AG09309 (cell line): ENCODE results near the gene ACSF3.

ENCODE experiments used
- DNase-seq: peaks from one replicate; pipeline ENCODE4 v3.0.0-alpha.2; 2010; ENCODE audit warnings: low read depth
- H3K4me3 ChIP-seq: 2 replicates; pipeline ENCODE4 v1.5.1; 2011; ENCODE audit warnings: mild to moderate bottlenecking, low read depth, low read length, moderate library complexity; ENCODE audit not compliant: control insufficient read depth
- TF ChIP-seq, protein P1 (sequence below): IDR thresholded peaks from 2 replicates; pipeline ENCODE4 v1.5.1; 2011; ENCODE audit warnings: mild to moderate bottlenecking, low read depth, low read length, inconsistent platforms; ENCODE audit not compliant: insufficient read depth, control insufficient read depth; ENCODE audit errors: missing control alignments

Gene ACSF3

DNA sequence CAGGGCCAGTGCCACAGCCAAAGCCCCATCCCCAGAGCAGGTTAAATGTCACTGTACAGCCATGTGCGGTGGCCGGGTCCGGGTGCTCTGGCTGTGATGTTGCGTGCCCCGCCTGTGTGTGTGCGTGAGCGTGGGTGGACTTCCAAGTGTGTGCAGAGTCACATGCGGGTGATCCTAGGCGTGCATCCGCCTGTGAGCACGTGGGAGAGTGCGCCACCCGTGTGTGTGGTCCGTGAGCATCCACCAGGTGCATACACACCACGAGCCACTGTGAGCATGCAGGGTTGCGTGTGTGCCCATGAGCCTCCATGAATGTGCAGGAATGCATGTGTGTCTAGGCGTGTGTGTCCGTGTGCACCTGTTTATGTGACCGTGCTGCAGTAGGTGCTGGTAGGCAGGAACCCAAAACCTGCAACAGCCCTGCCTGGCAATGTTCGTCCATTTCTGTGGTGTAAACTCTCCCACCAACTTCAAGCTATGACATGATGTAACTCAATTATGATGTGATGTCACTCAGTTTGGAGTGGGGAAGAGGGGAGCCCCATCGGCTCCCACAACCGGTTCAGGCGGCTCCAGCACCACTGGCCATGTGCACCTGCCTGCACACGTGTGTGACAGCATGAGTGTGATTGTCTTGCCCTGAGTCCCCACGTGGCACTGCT lies 37.6 kb upstream of the ACSF3 start:
- TF ChIP-seq, protein P1, sequence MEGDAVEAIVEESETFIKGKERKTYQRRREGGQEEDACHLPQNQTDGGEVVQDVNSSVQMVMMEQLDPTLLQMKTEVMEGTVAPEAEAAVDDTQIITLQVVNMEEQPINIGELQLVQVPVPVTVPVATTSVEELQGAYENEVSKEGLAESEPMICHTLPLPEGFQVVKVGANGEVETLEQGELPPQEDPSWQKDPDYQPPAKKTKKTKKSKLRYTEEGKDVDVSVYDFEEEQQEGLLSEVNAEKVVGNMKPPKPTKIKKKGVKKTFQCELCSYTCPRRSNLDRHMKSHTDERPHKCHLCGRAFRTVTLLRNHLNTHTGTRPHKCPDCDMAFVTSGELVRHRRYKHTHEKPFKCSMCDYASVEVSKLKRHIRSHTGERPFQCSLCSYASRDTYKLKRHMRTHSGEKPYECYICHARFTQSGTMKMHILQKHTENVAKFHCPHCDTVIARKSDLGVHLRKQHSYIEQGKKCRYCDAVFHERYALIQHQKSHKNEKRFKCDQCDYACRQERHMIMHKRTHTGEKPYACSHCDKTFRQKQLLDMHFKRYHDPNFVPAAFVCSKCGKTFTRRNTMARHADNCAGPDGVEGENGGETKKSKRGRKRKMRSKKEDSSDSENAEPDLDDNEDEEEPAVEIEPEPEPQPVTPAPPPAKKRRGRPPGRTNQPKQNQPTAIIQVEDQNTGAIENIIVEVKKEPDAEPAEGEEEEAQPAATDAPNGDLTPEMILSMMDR = no peak
- DNase-seq = no peak
- H3K4me3 ChIP-seq = no peak overlapping the region

DNA sequence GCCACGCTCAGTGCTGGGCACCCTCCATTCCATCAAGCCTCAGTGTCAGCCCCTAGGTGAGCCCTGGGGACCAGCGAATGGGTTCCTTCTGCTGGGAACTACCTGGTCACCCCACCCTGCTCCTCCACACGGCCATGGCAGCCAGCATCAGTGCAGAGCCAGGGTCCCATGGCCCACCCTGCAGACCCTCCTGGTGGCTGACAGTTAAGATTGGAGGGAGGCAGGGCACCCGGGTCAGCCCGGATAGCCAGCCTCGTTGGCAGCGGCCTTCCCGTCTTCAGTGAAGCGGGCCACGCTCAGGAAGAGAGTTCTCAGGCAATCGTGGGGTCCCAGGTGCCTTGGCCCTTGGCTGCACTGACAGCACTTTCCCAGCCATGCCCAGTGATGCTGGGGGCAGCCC lies 37.1 kb upstream of the ACSF3 start:
- no peak for DNase-seq
- TF ChIP-seq, protein P1 = no peak
- H3K4me3 ChIP-seq = no peak overlapping the region

GRCh38 chr16:89057738-89058137 lies 35.9 kb upstream of the ACSF3 start:
- no peak overlapping the region for H3K4me3 ChIP-seq
- DNase-seq = no peak
- TF ChIP-seq, protein P1 = no peak

DNA sequence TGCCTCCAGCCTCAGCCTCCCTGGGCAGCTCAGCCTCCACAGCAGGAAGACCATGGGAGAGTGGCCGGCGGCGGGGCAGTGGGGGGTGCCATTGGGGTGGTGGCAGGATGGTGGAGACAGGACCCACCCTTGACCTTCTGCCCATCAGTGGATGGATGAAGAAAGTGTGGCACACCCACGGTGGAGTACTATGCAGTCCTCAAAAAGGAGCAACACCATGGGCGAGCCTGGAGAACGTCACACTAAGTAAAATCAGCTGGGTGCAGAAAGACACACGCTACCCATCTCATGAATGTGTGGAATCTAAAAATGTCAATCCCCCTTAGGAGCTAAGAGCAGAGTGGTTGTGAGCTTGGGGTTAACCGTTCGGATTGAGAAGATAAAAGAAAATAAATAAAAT lies 34.8 kb upstream of the ACSF3 start:
- H3K4me3 ChIP-seq = no peak overlapping the region
- DNase-seq = no peak
- TF ChIP-seq, protein P1 = no peak

GRCh38 chr16:89060207-89060794 lies 33.4 kb upstream of the ACSF3 start:
- TF ChIP-seq, protein P1 = no peak
- no peak for DNase-seq
- no peak overlapping the region for H3K4me3 ChIP-seq

DNA sequence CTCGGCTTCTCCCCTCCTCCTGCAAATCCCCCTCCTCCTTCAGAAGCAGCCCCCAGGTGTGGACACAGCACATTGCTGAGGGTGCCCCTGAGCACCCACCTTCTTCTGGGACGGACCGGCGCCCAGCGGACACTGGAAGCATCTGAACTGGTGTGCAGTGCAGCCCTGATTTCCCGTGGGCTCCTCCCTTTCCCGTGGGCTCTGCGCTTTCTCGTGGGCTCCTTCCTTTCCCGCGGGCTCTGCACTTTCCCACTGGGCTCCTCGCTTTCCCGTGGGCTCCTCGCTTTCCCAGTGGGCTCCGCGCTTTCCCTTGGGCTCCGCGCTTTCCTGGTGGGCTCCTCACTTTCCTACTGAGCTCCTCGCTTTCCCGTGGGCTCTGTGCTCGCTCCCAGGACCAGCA lies 32.6 kb upstream of the ACSF3 start:
- TF ChIP-seq, protein P1 = no peak
- no peak overlapping the region for H3K4me3 ChIP-seq
- no peak for DNase-seq
